ENCODE results near the gene PRR20G. TPM values are rescaled to one million over a fixed set of nuclear protein-coding genes. Genes with fewer than 3 reads are reported as not detected.

Gene PRR20G
- total and polyA plus RNA-seq, 2 experiments from 2014 or later: 0.39 TPM; not detected in 1

DNA sequence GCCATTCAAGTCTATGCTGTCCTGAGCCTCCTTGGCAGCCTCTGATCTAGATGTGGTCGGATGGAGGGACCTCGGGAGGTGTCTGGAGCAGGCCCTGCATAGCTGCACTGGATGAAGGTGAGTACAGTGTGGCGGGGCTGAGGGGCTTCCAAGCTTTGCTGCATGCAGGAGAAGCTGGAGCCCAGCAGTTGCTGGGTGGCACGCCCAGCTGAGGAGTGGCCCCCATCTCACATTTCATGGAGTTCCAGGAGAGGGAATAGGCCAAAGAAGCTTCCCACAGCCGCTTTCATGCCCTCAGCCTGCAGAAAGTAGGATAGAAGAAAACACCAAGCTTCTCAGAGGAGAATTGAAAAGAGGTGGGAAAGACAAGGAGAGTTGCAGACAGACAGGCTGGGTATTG lies 48.3 kb upstream of the PRR20G start (continued):
- TF ChIP-seq JUNB (IDR thresholded peaks at IDR 0.05; ENCODE audit: unreplicated experiment): no peak
- TF ChIP-seq, protein P1, sequence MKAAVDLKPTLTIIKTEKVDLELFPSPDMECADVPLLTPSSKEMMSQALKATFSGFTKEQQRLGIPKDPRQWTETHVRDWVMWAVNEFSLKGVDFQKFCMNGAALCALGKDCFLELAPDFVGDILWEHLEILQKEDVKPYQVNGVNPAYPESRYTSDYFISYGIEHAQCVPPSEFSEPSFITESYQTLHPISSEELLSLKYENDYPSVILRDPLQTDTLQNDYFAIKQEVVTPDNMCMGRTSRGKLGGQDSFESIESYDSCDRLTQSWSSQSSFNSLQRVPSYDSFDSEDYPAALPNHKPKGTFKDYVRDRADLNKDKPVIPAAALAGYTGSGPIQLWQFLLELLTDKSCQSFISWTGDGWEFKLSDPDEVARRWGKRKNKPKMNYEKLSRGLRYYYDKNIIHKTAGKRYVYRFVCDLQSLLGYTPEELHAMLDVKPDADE (IDR thresholded peaks at IDR 0.05): no peak
- TF ChIP-seq NANOG (IDR thresholded peaks at IDR 0.05; ENCODE audit: borderline replicate concordance): no peak
- TF ChIP-seq STAT1 (IDR thresholded peaks at IDR 0.05; ENCODE audit: unreplicated experiment): no peak
- TF ChIP-seq POLR2AphosphoS5 (IDR thresholded peaks at IDR 0.05; ENCODE audit: low read depth): no peak
- TF ChIP-seq ZNF114 (CRISPR knock-in tag; IDR thresholded peaks at IDR 0.05): no peak
- TF ChIP-seq ZNF331 (CRISPR knock-in tag; IDR thresholded peaks at IDR 0.05; ENCODE audit: low read depth): no peak

DNA sequence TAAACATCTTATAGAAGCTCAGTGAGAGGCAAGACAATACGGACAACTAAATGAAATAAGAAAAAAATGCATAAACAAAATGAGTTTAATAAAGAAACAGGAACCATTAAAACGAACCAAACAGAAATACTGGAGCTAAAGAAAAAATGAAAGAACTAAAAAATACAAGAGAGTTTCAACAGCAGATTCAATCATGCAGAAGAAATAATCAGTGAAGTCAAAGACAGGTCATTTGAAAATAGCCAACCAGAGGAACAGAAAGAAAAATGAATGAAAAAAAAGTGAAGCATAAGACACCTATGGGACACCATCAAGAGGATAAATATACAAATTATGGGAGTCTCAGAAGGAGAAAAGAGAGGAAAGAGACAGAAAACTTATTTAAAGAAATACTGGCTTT lies 42.5 kb upstream of the PRR20G start:
- Mint-ChIP-seq H3K4me3 (no peak overlapping the region), H3K9me3 (peaks cover 37% of the 10 kb centered on the region), H3K27ac (no peak overlapping the region), H3K27me3 (ENCODE audit: insufficient read depth, low read depth, poor library complexity) (peaks cover 6% of the 10 kb centered on the region), H3K36me3 (ENCODE audit: low read depth) (no peaks in the 10 kb centered on the region; the same call in 2 of the 3 replicates), H3K4me1 (no peaks in the 10 kb centered on the region)
- H3K27me3 ChIP-seq (ENCODE audit: insufficient read depth): no peaks in the 10 kb centered on the region
- H3K4me3 ChIP-seq: no peak overlapping the region
- no peak overlapping the region for H3K27ac ChIP-seq (ENCODE audit: low read depth)
- H3K9me2 ChIP-seq (ENCODE audit: insufficient read depth): no peaks in the 10 kb centered on the region
- H2AFZ ChIP-seq: no peak overlapping the region
- no peak for DNase-seq (ENCODE audit: low spot score)
- no peak overlapping the region for H3K4me2 ChIP-seq
- no peaks in the 10 kb centered on the region for H3K36me3 ChIP-seq (ENCODE audit: insufficient read depth)
- H3K79me2 ChIP-seq (replicated peaks; ENCODE audit: insufficient read depth): no peaks in the 10 kb centered on the region
- no peaks in the 10 kb centered on the region for H4K20me1 ChIP-seq (replicated peaks; ENCODE audit: insufficient read depth)
- H3K4me1 ChIP-seq (ENCODE audit: insufficient read depth): no peaks in the 10 kb centered on the region
- ATAC-seq: no peak
- no peaks in the 10 kb centered on the region for H3F3A ChIP-seq (replicated peaks; ENCODE audit: low read depth)
- TF ChIP-seq, protein P1 (IDR thresholded peaks at IDR 0.05): no peak
- TF ChIP-seq EZH2phosphoT487 (IDR thresholded peaks at IDR 0.05; ENCODE audit: unreplicated experiment): no peak
- TF ChIP-seq, protein P2, sequence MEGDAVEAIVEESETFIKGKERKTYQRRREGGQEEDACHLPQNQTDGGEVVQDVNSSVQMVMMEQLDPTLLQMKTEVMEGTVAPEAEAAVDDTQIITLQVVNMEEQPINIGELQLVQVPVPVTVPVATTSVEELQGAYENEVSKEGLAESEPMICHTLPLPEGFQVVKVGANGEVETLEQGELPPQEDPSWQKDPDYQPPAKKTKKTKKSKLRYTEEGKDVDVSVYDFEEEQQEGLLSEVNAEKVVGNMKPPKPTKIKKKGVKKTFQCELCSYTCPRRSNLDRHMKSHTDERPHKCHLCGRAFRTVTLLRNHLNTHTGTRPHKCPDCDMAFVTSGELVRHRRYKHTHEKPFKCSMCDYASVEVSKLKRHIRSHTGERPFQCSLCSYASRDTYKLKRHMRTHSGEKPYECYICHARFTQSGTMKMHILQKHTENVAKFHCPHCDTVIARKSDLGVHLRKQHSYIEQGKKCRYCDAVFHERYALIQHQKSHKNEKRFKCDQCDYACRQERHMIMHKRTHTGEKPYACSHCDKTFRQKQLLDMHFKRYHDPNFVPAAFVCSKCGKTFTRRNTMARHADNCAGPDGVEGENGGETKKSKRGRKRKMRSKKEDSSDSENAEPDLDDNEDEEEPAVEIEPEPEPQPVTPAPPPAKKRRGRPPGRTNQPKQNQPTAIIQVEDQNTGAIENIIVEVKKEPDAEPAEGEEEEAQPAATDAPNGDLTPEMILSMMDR (conservative IDR thresholded peaks at IDR 0.05; ENCODE audit: low read depth in 2 of 2): no peak
- TF ChIP-seq, protein P3, sequence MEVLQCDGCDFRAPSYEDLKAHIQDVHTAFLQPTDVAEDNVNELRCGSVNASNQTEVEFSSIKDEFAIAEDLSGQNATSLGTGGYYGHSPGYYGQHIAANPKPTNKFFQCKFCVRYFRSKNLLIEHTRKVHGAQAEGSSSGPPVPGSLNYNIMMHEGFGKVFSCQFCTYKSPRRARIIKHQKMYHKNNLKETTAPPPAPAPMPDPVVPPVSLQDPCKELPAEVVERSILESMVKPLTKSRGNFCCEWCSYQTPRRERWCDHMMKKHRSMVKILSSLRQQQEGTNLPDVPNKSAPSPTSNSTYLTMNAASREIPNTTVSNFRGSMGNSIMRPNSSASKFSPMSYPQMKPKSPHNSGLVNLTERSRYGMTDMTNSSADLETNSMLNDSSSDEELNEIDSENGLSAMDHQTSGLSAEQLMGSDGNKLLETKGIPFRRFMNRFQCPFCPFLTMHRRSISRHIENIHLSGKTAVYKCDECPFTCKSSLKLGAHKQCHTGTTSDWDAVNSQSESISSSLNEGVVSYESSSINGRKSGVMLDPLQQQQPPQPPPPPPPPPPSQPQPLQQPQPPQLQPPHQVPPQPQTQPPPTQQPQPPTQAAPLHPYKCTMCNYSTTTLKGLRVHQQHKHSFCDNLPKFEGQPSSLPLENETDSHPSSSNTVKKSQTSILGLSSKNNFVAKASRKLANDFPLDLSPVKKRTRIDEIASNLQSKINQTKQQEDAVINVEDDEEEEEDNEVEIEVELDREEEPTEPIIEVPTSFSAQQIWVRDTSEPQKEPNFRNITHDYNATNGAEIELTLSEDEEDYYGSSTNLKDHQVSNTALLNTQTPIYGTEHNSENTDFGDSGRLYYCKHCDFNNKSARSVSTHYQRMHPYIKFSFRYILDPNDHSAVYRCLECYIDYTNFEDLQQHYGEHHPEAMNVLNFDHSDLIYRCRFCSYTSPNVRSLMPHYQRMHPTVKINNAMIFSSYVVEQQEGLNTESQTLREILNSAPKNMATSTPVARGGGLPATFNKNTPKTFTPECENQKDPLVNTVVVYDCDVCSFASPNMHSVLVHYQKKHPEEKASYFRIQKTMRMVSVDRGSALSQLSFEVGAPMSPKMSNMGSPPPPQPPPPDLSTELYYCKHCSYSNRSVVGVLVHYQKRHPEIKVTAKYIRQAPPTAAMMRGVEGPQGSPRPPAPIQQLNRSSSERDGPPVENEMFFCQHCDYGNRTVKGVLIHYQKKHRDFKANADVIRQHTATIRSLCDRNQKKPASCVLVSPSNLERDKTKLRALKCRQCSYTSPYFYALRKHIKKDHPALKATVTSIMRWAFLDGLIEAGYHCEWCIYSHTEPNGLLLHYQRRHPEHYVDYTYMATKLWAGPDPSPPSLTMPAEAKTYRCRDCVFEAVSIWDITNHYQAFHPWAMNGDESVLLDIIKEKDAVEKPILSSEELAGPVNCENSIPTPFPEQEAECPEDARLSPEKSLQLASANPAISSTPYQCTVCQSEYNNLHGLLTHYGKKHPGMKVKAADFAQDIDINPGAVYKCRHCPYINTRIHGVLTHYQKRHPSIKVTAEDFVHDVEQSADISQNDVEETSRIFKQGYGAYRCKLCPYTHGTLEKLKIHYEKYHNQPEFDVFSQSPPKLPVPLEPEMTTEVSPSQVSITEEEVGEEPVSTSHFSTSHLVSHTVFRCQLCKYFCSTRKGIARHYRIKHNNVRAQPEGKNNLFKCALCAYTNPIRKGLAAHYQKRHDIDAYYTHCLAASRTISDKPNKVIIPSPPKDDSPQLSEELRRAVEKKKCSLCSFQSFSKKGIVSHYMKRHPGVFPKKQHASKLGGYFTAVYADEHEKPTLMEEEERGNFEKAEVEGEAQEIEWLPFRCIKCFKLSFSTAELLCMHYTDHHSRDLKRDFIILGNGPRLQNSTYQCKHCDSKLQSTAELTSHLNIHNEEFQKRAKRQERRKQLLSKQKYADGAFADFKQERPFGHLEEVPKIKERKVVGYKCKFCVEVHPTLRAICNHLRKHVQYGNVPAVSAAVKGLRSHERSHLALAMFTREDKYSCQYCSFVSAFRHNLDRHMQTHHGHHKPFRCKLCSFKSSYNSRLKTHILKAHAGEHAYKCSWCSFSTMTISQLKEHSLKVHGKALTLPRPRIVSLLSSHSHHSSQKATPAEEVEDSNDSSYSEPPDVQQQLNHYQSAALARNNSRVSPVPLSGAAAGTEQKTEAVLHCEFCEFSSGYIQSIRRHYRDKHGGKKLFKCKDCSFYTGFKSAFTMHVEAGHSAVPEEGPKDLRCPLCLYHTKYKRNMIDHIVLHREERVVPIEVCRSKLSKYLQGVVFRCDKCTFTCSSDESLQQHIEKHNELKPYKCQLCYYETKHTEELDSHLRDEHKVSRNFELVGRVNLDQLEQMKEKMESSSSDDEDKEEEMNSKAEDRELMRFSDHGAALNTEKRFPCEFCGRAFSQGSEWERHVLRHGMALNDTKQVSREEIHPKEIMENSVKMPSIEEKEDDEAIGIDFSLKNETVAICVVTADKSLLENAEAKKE (CRISPR knock-in tag; IDR thresholded peaks at IDR 0.05): no peak
- no peak for TF ChIP-seq NANOG (IDR thresholded peaks at IDR 0.05; ENCODE audit: borderline replicate concordance)
- TF ChIP-seq JUNB (IDR thresholded peaks at IDR 0.05; ENCODE audit: unreplicated experiment): no peak
- TF ChIP-seq, protein P4, sequence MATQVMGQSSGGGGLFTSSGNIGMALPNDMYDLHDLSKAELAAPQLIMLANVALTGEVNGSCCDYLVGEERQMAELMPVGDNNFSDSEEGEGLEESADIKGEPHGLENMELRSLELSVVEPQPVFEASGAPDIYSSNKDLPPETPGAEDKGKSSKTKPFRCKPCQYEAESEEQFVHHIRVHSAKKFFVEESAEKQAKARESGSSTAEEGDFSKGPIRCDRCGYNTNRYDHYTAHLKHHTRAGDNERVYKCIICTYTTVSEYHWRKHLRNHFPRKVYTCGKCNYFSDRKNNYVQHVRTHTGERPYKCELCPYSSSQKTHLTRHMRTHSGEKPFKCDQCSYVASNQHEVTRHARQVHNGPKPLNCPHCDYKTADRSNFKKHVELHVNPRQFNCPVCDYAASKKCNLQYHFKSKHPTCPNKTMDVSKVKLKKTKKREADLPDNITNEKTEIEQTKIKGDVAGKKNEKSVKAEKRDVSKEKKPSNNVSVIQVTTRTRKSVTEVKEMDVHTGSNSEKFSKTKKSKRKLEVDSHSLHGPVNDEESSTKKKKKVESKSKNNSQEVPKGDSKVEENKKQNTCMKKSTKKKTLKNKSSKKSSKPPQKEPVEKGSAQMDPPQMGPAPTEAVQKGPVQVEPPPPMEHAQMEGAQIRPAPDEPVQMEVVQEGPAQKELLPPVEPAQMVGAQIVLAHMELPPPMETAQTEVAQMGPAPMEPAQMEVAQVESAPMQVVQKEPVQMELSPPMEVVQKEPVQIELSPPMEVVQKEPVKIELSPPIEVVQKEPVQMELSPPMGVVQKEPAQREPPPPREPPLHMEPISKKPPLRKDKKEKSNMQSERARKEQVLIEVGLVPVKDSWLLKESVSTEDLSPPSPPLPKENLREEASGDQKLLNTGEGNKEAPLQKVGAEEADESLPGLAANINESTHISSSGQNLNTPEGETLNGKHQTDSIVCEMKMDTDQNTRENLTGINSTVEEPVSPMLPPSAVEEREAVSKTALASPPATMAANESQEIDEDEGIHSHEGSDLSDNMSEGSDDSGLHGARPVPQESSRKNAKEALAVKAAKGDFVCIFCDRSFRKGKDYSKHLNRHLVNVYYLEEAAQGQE (IDR thresholded peaks at IDR 0.05; ENCODE audit: unreplicated experiment): no peak
- TF ChIP-seq CREB1 (CRISPR knock-in tag; IDR thresholded peaks at IDR 0.05; ENCODE audit: low read depth): no peak
- TF ChIP-seq ZNF114 (CRISPR knock-in tag; IDR thresholded peaks at IDR 0.05): no peak

Measured in GM23338 (cell line).